NCI-H146 (cell line): ENCODE measurements around the gene NLGN1.
A peak's percentile ranks its signal among the peaks of the same experiment; 100 is the strongest.

Experiments used
- DNase-seq: peaks from one replicate; lab custom pipeline; 2025; lab: John Stamatoyannopoulos, UW

NLGN1 gene

DNA sequence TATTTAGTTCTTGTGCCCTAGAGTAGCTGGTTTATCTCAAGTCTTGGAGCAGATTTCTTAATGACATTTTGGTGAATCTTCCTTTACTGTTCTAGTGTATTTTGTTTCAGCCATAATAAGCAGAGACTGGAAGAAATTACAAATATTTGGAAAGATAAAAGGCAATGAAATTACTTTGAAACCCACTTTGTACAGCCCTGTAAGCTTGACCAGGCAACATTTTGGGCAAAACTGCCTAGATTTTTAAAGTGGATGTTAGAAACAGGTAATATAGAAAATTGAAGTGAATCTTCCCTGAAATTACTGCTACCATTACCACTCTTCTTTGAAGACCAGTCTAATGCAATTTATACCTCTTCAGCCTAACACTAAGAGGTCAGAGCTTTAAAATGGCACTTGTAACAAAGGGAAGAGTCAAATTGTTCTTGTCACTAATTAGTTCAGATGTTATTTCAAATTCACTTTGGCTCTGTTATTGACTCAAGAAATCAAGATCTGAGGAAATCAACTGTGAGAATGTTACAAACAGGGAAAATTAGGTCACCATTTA is 589.4 kb downstream of the NLGN1 start:
- DNase-seq: no peak

DNA sequence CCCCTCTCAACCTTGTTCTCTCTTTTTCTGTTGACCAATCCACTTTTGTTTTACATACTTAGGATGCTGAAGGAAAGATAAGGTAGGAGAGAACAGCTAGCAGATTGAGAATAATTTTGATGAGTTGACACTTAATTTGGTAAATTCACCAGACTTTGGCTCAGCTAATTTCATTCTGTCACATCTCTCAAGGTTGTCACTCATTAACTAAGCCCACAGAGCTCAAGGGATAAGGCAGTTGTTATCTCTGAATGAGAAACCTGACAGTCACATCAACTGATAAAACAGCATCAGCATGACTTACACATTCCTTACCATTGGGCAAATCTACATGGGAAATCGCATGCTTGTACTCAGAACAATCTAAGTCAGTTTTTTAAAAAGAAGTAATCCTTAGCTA is 591.4 kb downstream of the NLGN1 start:
- DNase-seq: no peak

DNA sequence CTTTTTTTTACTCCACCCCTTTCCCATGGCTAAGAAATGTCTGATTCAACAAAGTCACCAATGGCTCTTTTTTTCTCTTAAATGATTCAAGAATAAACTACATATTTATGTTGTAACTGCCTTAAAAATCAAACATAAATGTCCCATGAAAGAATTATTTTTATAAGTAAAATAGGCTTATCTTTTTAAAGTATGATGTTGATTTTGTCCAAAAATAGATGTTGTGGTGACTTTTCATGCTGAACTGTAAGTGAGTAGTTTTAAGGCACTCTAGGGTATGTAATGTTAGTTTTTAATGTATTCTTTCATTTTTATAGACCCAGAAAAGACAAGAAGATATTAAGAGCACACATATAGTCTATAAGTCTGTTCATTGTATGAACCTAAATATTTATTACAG is 594.9 kb downstream of the NLGN1 start:
- no peak for DNase-seq

DNA sequence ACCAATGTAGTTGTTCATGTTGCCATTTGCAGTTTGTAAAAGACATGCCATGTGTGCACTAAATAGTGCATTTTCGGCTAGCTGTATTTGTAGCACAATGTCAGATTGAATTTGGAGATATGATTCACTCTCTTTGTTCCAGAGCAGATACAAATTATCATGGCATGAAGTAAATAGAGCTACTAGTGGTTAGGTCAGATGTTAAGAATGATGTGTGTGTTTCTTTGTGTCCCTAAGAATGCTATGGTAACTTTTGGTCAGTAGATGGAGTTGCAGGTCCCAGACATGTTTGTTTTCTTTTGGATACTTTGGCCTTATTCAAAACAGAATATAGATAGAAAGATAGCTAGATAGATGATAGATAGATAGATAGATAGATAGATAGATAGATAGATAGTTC is 595.8 kb downstream of the NLGN1 start:
- DNase-seq: peak; percentile 60

DNA sequence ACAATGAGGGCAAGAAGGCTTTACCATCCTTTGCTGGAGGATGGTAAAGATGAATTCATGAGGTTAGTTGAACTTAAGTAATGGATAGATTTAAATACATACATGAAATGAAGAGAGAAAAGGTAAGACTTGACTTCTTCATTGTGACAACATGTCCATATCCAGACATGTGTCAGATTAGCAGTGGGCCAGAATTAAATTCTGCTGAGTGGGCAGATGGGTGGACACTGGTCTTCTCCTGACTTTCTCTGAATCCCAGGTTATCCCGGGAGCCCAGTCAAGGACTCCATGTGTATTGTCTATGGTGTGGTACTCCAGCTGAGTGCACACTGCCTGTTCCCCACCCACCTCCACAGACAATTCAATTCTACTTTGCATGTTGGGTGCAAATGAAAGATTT is 603.1 kb downstream of the NLGN1 start:
- DNase-seq: no peak

DNA sequence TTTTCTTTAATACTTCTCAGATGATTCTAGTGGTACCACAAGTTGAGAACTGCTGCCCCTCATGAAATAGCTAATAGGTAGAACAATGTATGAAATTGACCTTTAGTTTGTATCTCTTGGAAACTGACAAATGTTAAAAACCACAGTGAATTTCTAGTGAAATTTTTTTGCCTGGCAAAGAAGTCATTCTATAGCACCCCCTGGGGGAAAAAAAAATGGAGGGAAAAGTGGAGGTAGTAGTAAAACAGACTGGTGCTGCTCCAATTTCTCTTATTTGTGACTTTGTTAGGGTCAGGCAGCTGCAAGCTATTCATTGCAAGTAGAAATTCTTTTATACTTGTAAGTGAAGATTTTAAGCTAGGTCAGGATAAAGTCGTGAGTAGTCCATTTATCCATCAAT is 605.0 kb downstream of the NLGN1 start:
- DNase-seq: peak; percentile 7

DNA sequence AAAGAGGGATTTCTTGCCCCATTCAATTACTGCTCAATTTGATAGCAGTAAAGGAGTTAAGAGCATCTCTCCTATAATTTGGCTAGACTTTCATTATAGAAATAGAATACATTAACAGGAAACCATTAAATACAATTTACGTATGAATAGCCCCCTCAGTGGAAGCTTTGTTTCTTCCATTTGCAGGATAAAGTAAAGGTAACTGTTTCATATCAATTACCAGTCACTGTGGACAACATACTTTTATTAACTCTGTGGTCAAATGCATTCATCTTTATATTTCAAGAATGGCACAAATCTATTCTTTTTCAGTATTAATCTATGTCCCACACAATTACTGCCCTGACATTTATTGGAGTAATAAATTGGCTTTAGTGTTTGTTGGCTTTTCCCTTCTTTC is 613.4 kb downstream of the NLGN1 start:
- DNase-seq: no peak

DNA sequence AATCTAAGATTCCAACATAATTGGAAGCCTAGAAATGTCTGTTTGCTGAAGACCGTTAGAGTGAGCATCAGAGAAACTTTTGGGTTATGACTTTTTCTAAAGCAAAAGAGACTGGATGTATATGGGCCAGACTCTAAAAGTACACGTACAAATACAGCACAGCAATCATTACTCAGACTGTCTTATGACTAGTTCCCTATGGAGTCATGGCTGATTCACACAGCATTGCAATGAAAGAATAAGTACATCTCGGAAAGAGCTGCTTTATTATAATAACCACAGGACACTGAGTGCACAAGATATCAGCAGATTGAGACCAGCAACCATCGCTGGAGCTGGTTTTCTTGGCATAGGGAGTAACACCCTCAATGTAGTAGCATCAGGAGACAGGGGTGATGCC is 618.6 kb downstream of the NLGN1 start:
- DNase-seq: no peak

DNA sequence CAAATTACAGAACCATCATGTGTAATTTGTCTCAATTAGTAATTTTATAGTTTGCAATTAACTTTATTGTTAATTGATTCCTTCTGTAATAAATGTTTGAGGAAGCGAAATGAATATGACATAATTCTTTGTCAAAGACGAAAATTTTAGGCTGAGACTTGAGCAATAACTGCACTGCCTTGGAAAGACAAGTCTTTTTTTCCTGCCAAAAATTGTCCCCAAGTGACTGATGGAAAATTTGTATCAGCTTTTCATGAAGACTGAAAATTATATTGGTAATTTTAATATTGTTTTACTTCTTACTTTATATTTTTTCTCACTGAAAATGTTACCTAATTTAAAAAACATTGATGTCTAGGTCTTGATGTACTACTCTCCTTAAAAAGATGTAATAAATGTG is 622.6 kb downstream of the NLGN1 start:
- DNase-seq: no peak

DNA sequence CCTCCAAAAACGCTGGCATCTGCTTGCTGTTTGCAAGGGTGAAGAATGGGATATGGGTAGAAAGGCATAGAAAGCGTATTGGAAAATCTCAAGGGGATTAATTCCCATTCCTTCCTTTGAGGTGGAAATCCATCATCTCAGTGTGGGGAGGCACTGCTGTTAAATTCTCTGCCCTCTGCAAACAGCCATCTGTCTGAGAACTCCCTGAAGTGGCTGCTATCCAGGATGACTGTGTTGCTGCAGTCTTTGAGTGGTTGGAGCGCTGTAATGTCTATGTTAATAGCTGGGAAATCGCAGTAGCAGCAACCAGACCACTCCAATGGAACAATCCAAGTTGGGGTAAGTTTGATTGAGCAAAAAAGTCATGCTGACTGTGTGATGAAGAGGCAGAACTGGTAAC is 625.9 kb downstream of the NLGN1 start:
- DNase-seq: no peak

DNA sequence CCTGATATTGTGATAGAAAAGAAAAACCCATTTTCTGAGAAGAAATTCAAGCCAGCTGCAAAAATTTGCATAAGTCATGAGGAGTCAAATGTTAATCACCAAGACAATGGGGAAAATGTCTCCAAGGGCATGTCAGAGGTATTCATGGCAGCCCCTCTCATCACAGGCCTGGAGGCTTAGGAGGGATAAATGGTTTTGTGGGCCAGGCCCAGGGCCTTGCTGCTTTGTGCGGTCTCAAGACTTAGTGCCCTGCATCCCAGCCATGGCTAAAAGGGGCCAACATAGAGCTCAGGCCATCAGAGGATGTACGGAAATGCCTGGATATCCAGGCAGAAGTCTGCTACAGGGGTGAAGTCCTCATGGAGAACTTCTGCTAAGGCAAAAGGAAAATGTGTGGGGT is 631.1 kb downstream of the NLGN1 start:
- DNase-seq: no peak

DNA sequence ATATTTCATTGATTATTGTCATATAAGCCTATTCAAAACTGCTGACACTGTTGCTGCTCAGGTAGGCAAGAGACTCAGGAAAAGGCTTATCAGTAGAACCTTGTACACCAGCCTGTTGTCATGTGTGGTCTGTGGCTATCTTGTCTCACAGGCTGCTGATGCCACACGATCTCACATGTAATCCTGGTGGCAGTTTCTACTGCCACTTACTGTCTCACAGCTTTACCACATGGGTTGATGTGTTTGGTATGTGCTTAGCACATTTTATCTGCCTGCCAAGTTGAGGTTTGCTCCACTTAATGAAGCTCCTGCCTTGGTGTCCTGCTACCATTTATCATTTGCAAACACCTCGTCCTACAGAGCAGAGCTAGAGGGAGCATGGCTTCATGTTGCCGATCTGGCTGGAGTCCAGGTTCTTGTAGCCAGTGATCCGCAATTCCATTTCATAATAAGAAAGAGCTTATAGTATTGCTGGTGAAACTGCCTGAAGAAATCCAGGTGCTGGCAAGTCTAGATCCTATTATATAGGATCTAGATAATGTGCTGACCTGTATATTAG is 637.9 kb downstream of the NLGN1 start:
- peak; percentile 76 for DNase-seq

DNA sequence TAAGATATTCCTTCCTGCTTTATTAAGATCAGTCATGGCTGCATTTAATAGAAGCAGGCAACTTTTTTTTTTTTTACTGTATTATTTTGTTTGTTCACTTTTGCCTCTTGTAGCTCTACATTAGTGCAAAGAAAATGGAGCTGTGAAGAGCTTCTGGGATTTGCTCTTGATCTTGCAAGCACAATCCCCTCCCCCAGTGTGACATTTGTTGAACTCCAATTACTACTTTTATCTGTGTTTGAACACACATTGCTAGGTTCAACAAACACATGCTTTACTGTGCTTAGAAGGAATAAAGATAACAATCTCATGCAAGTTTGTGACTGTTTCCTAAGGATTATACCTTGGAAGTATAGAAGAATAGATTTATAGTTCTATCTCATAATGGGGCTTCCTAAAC is 648.8 kb downstream of the NLGN1 start:
- no peak for DNase-seq

DNA sequence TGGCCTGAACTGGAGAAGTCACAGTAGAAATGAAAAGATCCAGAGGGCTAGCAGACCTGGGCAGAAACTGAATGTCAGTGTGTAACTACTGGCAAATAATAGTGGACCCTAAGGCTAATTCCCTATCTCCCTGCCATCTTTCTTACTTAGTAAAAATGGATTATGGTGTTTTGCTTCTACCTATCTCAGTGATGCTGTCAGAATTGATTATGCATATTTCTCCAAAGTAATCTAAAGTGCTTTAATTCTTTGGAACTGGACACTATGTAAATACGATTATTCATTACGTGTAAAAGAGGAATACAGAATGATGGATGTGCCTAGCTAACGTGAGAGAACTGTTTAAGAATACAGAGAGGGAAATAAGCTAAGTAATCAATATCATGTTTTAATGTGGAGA is 651.9 kb downstream of the NLGN1 start:
- peak; percentile 20 for DNase-seq

DNA sequence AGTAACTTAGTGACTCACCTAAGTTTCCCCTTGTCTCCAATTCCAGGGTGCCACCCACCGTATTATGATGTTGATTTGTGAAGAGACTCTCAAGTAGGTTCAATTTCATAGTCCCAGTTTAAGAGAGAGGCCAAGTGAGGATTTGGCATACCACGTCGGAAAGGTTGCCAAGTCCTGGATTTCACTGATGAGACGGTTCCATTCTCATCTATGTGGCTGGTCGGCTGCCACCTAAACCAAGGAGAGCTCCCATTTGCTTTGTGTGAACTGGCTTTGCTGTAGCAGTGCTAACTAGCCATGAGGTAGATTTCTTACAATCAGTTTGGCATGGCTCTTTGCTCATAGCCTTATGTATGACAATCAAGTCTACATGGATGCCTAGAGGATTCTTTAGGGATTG is 653.6 kb downstream of the NLGN1 start:
- DNase-seq: no peak

DNA sequence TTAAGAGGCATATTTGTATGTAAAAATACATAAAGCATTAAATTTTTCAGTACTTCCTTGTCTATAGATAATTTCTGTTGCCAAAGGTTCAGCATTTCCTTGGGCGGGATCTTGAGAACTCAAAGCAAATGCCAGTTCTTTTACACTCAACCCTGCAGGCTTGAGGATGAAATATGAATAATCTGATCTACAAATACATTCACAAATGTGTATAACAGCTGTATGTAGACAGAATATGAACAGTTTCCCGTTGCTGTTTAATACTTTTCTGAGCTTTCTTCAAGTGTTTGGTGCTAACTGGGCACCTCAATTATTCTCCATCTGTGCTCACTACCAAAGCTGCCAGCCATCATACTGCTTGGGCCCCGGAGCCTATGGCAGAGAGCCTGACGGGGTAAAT is 661.3 kb downstream of the NLGN1 start:
- no peak for DNase-seq

DNA sequence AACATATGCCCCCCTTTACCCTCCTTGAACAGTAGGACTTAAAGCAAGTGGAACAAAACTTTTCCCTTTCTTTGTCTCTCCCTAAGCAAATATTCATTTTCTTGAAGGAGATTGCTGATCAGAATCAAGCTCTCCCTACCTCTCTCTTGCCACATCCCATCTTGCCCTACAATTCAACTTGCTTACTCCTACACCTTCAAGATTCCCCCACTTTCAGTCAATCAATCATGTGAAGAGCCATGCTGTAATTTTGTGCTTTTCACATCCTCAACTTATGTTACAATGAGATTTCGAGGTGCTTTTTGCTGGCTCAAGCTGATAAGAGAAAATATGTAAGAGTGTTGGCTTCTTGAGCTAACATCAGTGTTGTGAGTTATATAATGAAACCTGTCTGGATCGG is 662.9 kb downstream of the NLGN1 start:
- no peak for DNase-seq

DNA sequence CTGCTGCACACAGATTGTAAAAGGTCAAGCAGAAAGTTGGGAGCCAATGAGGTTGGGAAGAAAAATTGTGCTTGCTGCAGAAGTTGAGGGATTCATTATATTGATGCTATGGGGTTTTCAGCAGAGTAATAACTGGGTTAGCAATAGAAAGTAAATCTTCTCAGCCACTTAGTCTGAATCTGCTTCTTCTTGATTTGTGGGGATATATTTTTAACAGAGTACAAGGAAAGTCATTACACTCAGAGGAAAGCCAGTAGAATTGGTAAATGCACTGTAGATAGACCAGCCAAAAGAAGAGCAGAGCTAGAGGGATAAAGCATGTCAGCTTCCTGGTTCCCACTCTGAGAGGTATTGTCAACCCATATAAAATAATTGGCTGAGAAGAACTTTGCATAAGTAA is 663.6 kb downstream of the NLGN1 start:
- no peak for DNase-seq

DNA sequence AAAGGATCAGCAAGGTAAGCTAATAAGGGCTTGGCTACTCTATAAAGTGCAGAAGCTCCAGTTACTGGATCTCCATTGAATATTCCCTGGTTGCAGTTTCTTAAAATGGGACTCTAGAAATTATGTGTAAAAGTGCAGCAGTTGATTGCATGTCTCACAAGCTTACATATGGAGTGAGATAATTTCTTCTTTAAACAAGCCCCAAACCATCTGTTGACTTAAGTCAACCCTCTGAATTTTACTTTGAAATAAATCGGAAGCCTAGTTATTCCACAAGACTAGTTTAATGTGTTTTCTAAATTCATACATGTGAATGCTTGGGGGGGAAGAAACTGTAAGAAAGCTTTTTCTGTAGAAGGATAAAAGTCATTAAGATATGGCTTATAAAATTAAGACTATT is 664.2 kb downstream of the NLGN1 start:
- no peak for DNase-seq

DNA sequence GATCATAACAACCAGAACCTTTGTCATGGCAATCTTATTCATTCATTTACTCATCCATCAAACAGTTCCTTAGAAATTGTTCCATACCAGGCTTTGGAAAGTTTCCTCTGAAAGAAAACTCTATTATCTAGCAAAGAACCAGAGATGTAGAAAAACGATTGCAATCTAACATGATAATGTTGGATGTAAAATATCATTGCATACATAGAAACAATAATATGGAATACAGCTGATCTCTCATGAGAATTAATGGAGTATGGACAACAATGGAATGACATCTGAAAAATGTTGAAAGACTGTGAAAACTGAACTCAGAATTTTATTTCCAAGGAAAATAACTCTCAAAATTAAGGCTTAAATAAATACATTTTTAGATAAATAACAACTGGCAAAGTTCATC is 665.4 kb downstream of the NLGN1 start:
- DNase-seq: no peak

DNA sequence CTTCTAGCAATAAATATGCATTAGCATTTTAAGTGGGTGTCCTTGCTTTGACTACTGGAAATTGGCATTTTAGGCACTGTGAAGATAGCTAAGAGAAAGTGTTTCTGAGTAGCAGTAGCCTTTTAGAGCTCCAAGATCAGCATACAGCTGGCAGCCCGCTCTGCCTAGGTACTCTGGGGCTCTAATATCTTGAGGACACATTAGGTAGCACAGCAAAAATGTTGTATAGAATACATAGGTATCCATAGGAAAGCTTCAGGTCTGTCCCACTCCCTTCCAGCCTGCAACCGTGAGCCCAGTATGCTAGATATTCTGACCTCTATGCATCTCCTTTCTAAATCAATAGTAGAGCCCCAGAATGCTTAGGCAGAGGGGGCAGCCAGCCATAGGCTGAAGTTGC is 670.5 kb downstream of the NLGN1 start:
- no peak for DNase-seq

DNA sequence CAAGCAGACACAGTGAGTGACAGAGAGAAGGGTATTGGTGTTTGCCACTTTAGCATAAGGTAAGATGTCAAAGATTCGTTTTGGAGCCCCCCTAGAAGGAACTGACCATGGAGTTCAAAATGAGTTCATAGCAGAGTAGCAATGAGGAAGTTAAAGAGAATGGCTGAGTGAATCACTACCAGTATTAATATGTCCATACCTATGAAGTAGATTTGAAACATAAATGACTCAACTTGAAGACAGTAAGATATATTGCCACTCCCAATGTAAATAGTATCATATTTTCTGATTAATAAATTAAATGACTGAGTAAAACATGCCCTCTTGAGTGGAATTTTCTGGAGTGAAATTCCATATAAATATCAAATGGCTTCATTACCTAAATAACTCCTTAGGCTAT is 675.1 kb downstream of the NLGN1 start:
- no peak for DNase-seq

DNA sequence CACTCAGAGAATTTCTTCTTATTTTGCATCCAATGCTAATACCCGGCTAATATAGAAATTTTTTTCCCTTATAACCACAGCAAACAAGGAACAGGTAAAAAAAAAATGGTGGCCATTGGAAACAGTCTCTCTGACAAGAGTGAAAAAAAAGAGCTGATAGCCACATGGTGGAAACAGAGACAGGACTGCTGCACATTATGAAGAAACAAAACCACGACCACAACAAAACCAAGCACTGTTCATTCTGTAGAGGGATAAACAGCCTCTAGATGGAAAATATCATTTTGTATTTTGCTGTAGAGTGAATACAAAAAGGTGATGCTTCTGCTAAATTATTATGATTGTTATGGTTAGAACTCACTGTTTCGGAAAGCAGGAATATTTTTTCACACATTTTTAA is 686.2 kb downstream of the NLGN1 start:
- DNase-seq: no peak

DNA sequence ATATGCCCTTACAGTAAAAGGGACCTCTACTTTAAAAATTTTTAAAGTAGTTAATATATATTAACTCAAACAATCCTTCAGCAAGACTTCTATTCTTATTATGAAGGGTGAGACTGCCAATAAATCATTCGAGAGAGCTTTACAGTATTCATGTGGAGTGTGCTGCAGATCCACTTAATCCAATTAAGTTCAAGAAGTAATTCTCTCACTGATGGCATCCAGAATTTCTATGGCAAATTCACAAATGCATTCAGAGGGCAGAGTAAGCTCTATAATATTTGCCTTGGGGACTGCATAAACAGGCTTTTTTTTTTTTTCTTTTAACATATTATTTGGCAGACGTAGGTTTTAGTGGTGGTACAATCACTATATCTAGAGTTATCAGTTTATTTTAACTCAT is 692.0 kb downstream of the NLGN1 start:
- no peak for DNase-seq

DNA sequence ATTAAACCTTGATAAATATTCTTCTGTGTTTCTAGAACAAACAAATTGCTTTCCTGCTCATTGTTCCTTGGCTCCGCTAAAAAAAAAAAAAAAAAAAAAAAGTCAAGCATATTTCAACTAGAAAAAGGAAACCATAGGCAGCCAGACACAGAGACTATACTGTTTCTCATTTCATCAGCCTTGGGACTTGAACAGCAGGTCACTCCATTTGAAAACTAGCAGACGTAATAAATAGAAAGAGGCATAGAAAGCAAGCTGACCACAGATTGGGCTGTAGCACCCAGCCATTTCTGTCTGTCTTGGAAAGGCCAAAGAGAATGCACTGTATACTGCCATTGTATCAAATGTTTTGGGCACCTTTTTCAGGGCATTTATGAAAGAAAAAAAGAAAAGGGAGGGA is 697.1 kb downstream of the NLGN1 start:
- DNase-seq: peak; percentile 91
